ENCODE measurements around the gene CYP27A1.

DNA sequence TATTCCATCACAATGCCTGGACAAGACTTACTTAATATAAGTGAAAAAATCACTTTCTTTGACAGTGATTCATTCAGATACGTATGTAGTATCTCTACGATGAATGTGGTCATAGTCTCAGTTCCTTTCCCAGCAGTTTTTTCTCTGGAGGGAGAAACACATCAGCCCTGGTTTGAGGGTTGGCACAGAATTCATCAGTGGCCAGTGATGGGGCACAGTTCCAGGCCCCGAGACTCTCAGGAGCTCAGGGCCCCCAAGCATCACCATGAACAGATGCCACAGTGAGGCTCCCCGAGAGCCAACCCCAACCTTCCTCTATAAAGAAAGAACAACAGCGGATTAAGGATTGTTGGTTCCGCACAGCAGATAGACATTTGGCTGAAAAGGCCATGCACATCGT, 37.1 kb downstream of the CYP27A1 start:
- TF ChIP-seq, protein P1, sequence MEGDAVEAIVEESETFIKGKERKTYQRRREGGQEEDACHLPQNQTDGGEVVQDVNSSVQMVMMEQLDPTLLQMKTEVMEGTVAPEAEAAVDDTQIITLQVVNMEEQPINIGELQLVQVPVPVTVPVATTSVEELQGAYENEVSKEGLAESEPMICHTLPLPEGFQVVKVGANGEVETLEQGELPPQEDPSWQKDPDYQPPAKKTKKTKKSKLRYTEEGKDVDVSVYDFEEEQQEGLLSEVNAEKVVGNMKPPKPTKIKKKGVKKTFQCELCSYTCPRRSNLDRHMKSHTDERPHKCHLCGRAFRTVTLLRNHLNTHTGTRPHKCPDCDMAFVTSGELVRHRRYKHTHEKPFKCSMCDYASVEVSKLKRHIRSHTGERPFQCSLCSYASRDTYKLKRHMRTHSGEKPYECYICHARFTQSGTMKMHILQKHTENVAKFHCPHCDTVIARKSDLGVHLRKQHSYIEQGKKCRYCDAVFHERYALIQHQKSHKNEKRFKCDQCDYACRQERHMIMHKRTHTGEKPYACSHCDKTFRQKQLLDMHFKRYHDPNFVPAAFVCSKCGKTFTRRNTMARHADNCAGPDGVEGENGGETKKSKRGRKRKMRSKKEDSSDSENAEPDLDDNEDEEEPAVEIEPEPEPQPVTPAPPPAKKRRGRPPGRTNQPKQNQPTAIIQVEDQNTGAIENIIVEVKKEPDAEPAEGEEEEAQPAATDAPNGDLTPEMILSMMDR (IDR thresholded peaks at IDR 0.05) = no peak
- no peak for TF ChIP-seq POLR2AphosphoS5 (IDR thresholded peaks at IDR 0.05)
